Measurements from ENCODE around the gene SLC6A13.
"Not testable (repeated sequence)": the region's sequence is repeated elsewhere in the genome, so short reads cannot be mapped to it uniquely, and the experiment has no call there.

SLC6A13 gene

DNA sequence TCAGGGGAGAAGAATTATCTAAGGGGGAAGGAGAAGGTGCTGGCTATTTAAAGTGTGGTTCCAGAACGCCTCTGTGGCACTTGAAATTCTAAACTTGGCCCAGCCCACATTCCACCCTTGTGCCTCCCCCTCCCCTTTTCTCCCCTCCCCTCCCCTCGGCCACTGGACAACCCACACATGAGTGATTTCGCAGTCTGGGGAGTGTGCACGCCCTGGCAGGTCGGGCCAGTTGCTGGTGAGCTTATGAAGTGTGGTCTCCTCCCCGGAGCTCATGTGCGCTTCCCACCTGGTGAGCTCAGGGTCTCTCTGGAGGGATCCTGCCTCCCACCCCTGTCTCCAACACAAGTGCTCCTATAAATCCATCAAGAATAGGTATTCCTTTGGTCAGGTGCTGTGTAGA lies at the start of gene SLC6A13:
Gene SLC6A13 (minus strand): TSS at position 20 of the 400 bp plus-strand sequence. CDS start 2,784 bp downstream, outside the sequence.
- DNase-seq = no peak

DNA sequence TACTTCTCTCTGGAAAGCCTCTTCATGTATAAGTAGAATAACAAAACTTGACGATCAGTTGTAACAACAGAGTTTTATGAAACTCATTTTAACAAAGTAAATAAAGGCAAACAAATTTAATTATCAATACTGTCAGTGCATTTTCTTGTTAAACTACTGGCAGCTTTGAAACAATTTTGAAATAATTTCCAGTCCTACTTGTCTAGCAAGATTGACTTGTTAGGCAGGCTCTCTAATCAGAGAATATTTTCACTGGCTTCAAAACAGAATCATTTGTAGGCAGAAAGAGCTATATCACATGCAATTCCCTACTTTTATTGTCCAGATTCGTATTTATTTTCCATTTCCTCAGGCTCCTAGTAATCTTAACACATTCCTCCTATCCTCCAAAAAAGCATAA lies 45.9 kb upstream of the SLC6A13 start:
- DNase-seq = no peak

DNA sequence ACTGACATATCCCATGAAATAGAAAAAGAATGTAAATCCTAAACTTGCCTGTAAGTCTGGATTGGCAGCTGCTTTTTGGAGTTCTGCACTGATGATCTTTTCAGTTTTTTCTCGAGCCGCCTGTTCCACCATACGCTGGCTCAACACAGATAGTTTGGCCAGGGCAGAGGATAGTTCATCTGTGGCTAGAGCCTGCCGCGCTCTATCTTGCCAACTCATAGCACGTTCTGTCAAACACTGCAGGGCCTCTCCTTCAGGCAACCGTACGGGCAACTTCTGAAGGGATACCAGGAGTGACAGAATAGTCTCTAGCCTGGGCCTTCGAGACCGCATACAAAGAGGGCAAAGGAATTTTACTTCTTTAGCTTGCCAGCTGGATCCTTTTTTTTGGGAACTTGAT lies 44.8 kb upstream of the SLC6A13 start:
- no peak for DNase-seq

DNA sequence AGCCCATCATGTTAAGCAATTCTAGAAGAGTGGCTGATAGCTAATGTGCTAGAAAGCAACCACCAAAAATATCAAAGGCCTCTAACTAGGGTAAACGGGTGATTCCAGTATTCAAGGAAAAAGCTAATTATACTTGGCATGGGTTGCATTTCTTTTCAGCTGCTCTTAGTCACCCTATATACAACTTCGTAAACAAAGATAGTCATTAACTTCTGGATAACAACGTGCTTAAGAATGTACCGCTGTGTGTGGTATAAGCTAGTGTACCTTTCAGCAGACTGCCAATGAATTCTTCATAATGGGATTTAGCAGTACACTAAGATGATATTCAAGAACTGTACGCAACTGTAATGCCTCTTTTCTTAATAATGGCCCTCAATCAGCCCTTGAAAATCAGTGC lies 42.2 kb upstream of the SLC6A13 start:
- DNase-seq = no peak

DNA sequence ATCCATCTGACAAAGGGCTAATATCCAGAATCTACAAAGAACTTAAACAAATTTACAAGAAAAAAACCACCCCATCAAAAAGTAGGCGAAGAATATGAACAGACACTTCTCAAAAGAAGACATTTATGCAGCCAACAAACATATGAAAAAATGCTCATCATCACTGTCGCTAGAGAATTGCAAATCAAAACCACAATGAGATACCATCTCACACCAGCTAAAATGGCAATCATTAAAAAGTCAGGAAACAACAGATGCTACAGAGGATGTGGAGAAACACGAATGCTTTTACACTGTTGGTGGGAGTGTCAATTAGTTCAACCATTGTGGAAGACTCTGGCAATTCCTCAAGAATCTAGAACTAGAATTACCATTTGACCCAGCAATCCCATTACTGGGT lies 40.1 kb upstream of the SLC6A13 start:
- peak; percentile 5 for DNase-seq

DNA sequence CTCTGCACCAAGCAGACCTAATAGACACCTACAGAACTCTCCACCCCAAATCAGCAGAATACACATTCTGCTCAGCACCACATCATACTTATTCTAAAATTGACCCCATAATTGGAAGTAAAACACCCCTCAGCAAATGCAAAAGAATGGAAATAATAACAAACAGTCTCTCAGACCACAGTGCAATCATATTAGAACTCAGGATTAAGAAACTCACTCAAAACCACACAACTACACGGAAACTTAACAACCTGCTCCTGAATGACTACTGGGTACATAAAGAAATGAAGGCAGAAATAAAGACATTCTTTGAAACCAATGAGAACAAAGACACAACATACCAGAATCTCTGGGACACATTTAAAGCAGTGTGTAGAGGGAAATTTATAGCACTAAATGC lies 37.5 kb upstream of the SLC6A13 start:
- DNase-seq = not testable (repeated sequence)

DNA sequence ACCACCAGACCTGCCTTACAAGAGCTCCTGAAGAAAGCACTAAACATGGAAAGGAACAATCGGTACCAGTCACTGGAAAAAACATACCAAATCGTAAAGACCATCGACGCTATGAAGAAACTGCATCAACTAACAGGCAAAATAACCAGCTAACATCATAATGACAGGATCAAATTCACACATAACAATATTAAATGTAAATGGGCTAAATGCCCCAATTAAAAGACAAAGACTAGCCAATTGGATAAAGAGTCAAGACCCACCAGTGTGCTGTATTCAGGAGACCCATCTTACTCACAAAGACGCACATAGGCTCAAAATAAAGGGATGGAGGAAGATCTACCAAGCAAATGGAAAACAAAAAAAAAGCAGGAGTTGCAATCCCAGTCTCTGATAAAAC lies 36.9 kb upstream of the SLC6A13 start:
- DNase-seq = not testable (repeated sequence)

DNA sequence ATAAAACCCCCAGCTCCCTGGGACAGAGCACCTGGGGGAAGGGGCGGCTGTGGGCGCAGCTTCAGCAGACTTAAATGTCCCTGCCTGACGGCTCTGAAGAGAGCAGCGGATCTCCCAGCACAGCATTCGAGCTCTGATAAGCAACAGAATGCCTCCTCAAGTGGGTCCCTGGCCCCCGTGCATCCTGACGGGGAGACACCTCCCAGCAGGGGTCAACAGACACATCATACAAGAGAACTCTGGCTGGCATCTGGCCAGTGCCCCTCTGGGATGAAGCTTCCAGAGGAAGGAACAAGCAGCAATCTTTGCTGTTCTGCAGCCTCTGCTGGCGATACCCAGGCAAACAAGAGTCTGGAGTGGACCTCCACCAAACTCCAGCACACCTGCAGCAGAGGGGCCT lies 35.4 kb upstream of the SLC6A13 start:
- DNase-seq = not testable (repeated sequence)

DNA sequence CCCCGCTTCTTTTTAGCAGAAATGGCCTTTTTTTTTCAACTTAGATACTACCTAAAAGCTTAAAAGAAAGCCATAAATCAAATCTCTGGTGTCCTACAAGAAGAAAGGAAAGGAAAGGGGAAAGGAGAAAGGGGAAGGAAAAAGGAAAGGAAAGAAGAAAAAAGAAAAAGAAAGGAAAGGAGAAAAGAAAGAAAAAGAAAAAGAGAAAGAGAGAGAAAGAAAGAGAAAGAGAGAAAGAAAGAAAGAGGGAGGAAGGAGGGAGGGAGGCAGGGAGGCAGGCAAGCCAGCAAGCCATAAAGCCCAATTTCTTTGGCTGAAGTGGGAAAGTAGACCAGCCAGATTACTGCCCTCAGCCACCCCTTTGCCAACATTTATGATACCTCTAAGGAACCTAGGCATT lies 32.5 kb upstream of the SLC6A13 start:
- no peak for DNase-seq

DNA sequence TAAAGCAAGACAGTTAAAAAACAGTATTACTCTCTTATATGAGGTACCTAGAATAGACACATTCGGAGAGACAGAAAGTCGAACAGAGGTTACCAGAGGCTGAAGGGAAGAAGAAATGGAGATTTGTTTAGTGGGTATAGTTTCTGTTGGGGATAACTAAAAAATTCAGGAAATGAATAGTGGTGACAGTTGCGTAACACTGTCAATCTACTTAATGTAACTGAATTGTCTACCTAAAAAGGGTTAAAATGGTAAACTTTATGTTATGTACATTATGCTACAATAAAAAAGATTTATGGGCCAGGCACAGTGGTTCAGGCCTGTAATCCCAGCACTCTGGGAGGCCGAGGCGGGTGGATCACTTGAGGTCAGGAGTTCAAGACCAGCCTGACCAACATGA lies 30.6 kb upstream of the SLC6A13 start:
- DNase-seq = no peak

DNA sequence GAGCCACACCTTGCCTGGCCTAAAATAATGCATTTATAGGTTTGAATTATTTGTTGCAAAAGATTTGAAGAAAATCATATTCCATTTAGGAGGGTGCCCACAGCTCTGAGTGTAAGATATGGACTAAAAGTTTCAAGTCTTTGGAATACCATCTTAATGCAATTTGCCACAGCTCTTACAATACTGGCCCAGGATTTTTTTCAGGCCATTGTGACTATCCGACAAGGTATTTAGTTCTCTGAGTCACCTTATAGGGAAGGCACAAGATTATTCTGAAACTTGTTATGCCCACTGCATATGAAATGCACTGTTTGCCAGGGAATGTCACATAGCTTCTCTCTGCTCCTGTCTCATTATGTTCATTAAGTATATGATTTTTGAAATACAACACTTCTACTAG lies 29.6 kb upstream of the SLC6A13 start:
- no peak for DNase-seq

DNA sequence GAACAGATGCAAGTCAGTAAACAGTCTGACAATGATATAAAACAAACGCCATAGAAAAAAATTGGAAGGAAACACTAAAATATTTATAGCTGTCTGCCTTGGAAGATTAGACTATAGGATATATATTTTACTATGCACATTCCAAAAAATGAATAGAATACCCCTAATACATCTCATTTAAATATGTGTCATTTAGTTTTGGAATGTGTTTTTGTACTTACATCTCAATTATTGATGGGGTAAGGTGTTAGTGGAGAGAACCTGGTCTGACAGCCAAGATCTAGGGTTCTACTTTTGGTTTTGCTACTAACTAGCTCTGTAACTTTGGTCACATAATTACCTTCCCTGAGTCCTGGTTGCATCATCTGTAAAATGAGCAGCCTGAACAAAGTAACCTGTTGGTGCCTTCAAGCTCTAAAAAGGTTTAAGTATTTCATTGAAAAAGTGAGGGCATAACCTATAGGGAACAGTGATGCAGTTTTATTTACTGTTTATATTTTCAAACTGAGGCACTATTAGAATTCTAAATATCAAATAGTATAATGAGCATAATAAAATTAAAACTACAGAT lies 28.6 kb upstream of the SLC6A13 start:
- no peak for DNase-seq

DNA sequence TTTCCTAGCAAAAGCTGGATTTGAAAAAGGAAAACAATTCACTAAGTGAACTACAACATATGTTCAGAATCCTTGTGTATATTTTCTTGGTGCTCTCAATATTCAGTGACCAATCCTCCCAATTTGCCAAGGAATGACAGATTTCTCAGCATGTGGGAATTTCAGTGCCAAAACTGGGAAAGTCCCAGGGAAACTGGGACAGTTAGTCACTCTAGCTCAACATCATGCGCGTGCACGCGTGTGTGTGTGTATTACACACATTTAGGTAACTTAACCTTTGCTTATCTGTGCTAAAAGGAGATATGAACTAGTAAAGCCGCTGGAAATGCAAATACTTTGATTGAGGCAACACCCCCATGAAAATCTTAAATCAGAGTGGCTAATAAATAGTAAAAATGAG lies 26.1 kb upstream of the SLC6A13 start:
- no peak for DNase-seq

DNA sequence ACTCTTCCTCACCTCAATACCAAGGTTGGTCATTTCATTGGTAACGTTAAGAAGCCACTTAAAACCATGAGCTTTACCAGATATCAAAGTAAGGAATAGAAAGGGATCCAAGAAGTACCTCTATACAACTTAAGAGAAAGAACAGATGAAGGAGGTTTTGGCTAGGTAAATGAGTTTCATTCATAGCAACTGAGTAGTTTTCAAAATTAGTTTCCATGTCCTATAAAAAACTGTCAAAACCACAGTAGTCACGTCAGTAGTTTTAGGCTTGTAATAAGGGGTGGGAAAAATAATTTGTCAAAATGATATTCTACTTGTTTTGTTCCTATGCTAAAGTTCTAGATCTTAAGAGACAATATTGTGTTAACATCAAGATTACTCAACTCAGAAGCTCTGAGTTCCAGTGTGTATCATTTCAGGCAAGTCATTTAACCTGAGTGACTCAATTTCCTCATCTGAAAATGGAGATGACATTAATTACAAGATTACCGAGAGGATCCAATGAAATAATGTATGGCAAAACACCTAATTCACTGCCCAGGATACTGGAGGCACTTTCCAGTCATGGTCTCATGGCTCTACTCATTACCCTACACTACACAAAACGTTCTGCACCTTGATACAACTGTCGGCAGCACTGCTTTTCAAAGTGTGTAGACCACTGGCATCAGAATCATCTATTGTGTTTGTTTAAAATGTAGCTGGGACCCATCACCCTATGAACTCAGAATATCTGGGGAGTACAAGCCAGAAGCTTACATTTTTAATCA lies 24.1 kb upstream of the SLC6A13 start:
- DNase-seq = no peak

DNA sequence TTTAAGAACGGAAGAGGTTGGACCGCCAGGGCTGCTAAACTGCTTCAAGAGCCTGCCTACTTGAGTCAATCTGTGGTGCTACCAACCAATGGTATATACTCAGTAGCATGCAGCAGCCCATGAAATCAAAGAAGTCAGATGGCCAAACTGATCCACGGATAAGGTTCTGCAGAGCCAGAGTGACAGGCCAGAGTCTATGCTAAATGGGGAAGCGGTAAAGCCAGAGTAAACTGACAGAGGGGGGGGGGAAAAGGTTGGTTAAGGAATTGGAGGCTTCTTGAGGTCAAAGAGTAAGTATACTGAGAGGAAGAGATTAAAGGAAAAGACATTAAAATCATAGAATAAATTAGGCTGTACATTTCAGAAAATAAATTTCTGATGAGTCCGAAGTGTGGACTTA lies 15.4 kb upstream of the SLC6A13 start:
- DNase-seq = no peak

DNA sequence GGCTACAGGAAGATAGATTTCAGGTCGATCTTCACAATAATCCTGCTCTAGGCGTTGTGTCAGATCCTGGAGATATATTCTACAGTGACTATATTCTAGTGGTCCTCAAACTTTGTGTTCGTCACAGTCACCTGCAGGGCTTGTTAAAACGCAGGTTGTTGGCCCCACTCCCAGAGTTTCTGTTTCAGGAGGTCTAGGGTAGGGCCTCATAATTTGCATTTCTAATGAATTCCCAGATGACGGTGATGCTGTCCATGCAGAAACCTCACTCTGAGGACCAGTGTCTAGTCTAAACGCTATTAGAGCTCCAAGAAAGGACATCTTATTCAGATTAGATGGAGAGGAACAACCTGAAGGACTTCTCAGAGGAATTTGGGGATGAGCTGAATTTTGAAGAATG lies 13.2 kb upstream of the SLC6A13 start:
- no peak for DNase-seq

DNA sequence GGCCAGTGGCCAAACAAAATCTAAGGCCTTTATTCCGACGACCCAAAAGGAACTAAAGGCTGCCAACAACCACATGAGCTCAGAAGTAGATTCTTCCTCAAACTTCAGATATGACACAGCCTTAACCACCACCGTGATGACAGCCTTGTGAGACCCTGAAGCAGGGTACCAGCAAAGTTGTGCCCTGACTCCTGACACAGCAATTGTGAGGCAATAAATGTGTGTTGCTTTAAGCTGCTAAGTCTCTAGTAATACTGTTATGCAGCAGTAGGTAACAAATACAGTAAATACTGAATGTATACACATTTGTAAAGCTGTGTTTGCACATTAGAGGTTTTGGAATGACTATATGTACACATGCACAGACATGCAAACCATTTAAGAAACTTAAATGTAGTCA lies 10.7 kb upstream of the SLC6A13 start:
- DNase-seq = no peak

DNA sequence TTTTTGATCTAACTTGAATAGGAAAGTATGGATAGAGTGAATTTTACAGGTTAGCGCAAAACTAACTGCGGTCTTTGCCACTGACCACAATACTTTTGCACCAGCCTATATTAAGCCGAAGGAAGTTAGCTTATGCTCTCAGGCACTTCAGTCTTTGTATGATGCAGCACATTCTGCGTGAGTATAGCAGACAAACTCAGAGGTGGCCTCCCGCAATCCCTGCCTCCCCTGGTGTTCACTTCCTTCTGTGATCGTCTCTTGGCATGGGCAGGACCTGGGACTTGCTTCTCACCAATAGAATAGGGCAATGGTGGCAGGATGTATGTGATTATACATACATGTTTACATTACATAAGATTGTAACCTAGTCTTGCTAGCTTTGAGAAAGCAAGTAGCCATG lies 10.3 kb upstream of the SLC6A13 start:
- no peak for DNase-seq

DNA sequence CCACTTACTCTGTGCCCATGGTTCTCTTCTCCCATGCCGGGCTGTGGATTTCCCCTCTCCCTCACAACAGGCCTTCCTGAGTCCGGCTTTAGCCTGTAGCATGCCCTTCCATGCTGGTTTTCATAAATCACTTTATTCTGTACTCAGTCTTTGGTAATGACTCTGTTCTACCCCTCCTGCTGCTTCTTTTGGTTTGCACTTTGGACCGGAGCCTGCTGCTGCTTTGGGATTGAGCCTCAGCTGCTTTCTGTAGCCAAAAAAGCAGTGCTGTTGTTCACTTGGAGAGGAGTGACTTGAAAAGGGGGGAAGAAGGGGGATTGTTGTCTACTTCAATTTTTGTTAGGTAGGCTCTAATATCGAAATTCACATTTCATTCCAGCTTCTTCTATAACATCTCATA lies 8.5 kb upstream of the SLC6A13 start:
- DNase-seq = no peak

DNA sequence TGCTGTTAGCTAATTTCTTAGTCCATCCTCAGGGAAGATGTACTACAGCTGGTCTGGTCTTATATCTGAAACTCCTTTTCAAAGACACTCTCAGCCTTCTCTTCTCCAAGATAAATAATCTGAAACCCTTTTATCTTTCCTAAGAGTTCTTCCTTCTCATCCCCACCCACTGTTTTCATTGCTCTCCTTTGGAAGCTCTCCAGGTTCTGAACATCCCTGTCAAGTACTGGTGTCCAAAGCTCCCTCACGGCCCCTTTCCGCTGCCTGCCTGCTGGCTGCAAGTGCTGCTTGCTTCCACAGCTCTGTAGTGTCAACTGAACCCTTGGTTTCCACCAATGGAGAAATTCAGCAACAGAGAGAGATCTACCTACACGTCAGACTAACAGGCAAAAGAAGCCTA lies 6.6 kb upstream of the SLC6A13 start:
- DNase-seq = no peak

DNA sequence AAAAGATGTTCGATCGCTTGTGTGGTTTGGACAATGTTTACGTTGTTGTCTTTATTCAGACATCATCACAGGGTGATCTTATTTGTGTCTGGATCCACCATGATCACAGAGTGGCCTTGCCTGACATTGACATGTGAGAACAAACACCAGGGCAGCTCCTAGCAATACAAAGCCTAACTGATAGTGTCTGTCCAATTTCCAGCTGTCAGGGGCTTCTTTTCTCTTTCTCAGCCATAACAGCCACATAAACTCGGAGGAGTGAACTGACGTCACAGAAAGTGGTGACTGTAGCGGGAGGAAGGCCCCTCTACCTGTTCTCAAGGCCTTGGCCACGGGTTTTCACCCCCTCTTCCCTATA lies 5.8 kb upstream of the SLC6A13 start:
- DNase-seq = no peak

DNA sequence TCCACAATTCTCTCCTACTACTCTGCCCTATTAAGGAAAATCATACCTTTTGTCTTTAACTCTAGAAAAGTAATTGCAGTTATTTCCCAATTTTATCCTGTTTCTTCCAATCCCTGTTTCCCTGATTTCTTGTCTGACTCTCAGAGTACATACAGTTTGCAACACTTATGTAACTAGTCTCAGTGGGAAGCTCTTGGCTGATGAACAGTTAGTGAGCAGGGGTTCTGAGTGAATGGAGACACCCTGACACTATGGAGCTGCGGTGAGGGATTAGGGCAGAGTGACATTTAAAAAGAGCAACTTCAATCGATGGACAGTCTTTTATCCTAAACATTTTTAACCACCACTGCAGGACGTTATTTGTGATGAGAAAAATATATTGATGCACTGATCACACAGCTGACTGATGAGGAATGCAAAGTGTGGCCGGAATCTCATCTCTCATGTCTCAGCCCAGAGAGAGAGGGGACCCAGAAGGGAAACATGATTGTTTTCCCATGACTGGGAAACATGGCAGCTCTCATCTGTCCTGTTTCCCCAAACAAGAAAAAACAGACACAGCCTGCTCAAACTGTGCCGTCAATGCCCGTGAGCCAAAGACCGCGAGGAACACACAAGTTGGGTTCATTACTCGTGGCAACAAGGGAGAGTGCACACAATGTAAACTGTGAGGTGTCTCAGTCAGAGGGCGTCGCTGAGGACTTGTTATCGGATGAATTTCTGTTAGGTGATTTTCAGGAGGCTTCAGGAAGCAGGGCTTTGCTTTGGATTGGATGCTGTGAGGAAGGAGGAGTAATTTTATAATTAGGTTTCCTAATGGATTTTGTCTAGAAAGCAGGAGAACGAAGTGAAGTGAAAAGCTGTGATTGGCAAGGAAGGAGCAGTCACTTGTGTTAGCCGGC lies 5.2 kb upstream of the SLC6A13 start:
- no peak for DNase-seq

DNA sequence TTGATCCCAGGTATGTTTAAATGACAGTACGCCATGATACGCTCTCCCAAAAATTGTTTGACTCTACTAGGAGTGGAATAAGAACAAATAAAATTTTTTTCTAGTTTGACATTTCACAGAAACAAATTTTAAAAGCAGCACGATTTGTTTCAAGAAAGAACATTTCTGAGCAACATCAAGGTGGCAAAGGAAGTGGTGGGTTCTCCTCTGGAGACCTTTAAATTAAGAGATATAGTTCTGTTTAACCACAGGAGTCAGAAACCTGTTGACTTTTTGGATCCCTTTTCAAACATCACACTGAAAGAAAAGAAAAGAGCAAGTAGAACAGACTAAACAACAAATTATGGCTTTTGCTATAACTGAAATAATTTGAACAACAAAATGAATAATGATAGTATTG lies 2.5 kb upstream of the SLC6A13 start:
- no peak for DNase-seq

DNA sequence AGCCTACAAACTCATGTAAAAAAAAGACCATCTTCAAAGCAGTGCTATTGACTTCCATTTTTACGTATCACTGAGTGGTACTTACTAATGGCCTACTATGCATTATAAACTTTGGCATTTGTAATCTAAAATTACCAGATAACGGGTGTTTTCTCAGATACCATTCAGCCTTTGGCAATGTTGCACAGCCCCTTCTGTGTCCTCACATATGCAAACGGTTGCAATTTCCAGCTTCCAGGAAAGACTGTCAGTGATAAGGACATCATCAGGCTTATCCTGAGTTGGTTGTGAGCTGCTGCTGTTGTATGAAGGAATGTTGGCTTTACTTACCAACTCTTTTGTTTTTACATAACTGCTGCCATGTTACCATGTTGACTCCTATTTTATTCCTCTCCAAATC lies 1.6 kb upstream of the SLC6A13 start:
- DNase-seq = no peak

All from CD4-positive, alpha-beta T cell treated with Interleukin-4 for 4 hours (primary cell).